ENCODE measurements around the gene MINK1.

- TF ChIP-seq CTCF (conservative IDR thresholded peaks at IDR 0.05) (no peak), EZH2 (IDR thresholded peaks at IDR 0.05; ENCODE audit: low read depth) (no peak)
Observed at GRCh38 chr17:4901648-4902344, 68.7 kb downstream of the MINK1 start.

All from PC-9 (cell line).